Stimulated activated CD8-positive, alpha-beta memory T cell treated with anti-CD3 and anti-CD28 coated beads, Interleukin-15, amount 100 ng/mL, for 48 hours (primary cell): ENCODE data around the gene ACTA2.

ENCODE experiments used
- DNase-seq, 2 donors: peaks; one replicate each; pipeline ENCODE4 v3.0.0-alpha.2; 2020; ENCODE audit warnings: low read depth in 2 of 2

ACTA2 gene

DNA sequence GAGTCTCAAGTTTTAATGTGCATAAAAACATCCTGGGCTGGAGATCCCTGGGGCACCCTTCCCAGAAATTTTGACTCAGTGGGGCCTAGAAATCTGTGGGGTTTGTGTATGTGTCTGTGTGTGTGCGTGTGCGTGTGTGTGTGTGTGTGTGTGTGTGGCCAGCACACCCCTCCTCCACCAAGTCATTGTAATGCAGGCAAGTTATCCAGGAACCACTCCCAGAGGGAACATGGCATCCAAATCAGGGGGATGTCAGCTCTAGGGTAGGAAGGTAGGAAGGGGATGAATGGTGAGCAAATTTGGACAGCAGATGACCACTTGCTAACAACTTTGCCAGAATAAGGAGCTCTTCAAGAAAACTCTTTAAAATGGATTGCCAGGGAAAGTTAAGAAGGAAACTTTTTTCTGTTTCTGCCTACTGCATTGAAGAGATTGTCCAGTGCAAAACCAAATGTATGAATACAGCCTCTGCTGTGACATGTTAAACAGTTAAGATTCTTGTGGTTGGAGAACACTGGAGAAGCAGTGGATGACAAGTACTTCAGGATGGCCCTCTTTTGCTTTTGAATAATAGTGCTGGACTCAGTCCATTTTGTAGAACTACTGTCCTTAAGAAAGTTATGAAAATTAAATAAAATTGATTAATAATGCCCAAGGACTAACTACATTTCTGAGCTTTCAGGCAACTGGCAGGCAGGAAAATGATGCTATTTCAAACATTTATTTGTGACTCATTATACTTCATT is 60.2 kb downstream of the ACTA2 start:
- DNase-seq, result no peak

- no peak for DNase-seq
Observed at GRCh38 chr10:88890681-88891381, 61.7 kb downstream of the ACTA2 start.

GRCh38 chr10:88889559-88890337 is 62.8 kb downstream of the ACTA2 start:
- no peak for DNase-seq

- no peak for DNase-seq
Observed at GRCh38 chr10:88888810-88889445, 63.6 kb downstream of the ACTA2 start.

- no peak for DNase-seq
Observed at GRCh38 chr10:88886557-88886956, 66.0 kb downstream of the ACTA2 start.
